ENCODE results near the gene NADSYN1.

NADSYN1 gene

DNA sequence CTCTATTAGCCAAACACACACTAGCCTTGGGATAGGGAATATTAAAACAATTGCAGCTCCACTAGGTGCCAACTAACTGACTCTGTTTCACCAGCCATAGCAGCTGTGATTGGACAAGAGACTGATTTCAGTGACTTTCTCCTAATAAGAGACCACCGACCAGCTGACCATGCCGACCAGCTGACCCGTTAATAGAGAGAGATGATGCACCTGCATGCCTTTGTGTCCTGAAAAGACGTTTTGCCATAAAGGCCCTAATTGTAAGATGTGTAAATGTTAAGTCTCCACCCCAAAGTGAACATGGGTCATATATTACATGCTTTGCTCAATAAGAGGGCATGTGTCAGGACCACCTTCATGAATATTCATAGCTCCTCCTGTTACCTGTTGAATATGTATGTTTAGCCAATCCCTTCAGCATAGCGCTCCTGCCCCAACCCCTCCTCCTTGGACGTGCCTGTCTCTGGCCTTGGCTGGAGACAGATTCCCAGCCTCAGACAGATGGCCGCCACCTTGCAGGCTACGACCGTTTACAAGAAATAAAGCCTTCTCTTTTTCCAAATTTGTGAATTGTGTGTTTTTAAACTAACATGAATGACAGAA is 1.3 kb upstream of the NADSYN1 start:
- no peak for DNase-seq (ENCODE audit: low read depth in 2 of 2)

DNA sequence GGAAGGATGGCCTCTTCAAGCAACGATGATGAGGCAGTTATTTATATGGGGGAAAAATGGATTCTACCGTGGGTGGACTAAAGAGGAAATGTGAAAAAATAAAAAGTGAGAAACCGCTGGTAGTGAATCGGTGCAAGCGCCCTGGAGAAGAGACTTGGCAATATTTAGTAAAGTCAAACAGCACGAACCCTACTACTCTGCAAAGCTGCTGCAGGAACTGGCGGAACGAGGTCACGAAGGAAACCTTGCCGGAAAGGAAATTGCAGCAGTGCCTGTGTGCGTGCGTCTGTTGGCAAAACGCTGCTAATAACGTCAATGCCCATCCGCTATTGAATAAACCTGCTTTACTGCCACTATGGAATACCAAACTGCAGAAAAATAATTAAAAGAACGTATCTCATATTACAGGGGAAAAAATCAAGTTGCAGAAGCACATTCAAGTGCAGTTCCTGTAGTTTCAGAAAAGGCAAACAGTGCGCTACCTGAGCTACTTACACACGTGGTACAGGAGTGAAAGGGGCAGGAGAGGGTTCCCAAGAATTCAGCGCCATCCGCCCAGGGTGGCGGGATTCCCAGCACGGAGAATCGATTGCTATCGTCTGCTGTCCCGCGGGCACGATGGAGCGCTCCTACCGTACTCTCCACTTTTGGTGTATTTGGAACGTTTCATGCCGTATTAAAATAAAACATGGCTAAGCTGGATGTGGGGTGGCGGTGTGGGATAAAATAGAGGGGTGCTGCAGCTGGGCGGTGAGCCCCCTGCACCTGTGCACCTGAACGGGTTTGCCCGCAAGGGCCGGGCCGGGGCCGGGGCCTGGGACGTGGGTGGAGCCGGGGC is 585 bp upstream of the NADSYN1 start:
- DNase-seq (ENCODE audit: low read depth in 2 of 2) = peak; percentile 32

DNA sequence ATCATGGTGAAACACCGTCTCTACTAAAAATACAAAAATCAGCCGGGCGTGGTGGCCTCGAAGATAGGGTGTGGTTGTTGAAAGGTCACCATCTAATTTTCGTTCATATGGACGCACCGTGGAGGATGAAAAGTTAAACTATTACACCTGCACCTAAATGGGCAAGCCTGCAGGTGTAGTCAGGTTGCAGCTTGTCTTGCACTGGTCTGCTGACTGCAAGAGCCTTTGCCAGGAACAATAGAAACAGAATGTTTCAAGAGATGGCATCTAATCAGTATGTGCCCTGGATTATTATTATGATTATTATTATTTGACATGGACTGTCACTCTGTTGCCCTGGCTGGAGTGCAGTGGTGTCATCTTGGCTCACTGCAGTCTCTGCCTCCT is 908 bp downstream of the NADSYN1 start:
- DNase-seq (ENCODE audit: low read depth in 2 of 2) = no peak

DNA sequence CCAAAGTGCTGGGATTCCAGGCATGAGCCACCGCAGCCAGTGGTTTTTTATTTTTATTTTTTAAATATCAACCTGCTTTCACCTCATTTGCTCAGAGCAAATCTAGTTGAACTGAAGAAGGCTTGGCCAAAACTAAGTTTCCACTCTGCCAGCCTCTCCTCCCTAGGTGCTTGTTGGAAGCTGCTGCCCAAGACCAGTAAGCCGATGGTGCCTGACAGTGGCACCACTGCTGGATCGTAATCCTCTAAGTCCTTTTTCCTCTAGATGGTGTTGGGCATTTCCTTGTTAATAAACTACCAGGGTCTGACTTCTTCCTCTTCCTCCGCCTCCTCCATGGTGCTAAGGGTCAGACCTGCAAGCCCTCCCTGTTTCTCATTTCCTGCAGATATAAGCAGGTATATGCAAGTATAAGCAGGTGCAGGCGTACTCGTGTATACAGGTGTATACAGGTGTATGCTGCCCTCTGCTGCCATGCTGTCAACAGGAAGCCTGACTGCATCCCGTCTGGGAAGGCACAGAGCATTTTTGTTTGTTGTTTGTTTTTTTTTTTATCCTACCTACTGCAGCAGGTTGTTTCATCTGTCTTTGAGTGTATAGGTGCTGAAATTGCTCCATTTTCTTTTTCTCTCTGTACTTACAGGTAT is 1.6 kb downstream of the NADSYN1 start:
- no peak for DNase-seq (ENCODE audit: low read depth in 2 of 2)

DNA sequence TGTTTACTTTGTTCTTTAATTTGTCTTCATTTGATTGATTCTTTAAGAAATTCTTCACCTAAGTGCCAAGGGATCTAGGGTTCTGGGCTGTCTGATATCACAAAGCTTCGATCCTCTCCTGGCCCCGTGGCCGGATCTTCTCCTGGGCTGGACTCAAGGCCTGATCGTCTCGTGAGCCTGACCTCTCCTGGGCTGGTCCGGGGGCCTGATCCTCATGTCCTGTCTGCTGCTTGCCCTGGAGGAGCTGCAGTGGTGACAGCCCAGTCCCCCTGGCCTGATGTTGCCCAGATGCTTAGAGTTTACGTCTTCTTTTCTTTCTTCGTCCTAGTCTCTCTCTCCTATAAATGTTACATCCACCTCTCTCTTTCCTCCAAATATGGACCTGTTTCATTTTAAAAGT is 3.3 kb downstream of the NADSYN1 start:
- no peak for DNase-seq (ENCODE audit: low read depth in 2 of 2)

DNA sequence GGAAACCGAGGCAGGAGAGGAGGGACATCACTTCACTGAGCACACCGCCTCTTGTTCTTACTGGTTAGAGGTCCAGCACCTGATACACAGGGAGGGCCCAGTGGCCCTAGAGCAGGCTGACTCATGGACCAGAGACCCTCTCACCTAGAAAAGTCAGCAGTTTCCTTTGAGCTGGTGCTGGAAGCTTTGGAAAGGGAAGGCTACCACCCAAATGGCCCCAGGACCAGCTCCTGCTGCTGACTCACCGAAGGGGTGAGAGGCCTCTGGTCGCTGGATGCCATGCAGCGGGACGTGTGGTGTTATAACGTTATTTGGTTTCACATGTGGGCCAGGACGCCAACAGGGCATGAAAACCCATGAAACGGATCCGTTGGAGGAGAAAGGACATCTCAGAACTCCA is 3.8 kb downstream of the NADSYN1 start:
- DNase-seq (ENCODE audit: low read depth in 2 of 2) = no peak

DNA sequence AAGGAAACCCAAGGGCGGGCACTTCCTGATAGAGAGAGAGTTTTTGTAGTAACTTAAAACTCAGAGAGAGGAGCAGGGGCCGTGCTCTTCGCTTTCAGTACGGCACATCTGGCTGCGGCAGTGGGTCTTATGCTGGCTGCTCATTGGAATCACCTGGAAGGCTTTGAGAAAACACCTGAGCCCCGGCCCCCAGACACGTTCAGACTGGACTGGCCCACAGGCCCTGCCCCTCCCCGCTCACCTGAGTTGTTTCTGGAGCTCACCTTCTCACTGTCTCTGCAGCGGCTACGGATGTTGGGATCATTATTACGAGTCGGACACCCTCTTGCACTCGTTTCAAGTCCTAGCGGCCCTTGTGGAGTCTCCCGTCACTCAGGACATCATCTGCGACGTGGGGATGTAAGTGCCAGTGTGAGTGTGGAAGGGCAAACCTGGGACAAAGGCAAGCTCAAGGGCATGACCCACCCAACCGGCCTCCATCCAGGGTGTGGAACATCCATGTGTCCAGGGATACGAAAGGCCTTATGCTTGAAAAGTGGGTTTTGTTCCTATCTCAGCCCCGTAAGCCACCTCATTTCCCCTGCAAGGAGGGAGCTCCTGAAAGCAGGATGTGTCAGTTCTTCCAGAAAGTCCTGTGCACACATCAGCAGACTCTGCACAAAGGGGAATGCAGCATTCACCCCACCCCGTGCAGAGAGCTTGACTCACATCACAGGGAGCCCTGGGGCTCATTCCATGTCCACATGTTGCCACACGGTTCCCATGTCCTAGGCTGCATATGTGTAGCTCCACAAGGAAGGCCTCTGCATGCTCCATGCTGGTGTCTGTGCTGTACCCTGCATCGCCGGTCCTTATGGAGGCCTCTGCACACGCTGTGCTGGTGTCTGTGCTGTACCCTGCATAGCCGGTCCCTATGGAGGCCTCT is 5.4 kb downstream of the NADSYN1 start:
- DNase-seq (ENCODE audit: low read depth in 2 of 2) = no peak

DNA sequence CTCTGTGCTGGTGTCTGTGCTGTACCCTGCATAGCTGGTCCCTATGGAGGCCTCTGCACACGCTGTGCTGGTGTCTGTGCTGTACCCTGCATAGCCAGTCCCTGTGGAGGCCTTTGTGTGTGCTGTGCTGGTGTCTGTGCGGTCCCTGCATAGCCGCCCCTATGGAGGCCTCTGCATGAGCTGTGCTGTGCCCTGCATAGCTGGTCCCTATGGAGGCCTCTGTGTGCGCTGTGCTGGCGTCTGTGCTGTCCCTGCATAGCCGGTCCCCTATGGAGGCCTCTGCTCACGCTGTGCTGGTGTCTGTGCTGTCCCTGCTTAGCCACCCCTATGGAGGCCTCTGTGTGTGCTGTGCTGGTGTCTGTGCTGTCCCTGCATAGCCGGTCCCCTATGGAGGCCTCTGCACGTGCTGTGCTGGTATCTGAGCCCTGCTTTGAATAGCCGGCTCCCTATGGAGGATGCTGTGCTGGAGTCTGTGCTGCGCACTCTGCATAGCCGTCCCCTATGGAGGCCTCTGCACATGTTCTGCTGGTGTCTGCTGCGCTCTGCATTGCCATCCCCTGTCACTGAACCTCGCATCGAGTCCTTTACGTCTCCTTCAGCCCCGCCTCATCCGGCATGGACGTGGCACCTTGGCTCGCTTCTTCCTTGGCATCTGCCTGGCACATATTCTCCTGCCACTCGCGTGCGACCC is 6.2 kb downstream of the NADSYN1 start:
- no peak for DNase-seq (ENCODE audit: low read depth in 2 of 2)

DNA sequence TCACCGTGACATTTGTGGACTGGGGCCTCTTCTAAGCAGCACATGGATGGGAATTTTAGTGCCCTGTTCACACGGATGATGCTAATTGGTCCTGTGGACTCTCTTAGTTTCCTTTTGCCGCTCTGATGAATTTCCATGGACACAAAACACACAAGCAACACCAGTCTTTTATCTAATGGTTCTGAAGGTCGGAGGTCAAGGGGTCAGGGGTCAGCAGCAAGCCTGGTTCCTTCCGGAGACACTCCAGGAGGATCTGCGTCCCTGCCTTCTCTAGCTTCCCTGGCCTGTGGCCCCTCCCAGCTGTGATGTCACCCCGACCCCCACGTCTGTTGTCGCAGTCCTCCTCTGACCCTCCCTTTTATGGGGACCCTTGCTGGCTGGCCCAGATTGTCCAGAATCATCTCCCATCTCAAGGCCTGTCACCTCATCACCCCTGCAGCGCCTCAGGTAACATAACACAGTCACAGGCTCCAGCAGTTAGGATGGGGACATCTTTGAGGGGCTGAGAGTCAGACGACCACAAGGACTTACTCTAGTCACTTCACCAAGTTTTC is 6.8 kb downstream of the NADSYN1 start:
- DNase-seq (ENCODE audit: low read depth in 2 of 2) = no peak

DNA sequence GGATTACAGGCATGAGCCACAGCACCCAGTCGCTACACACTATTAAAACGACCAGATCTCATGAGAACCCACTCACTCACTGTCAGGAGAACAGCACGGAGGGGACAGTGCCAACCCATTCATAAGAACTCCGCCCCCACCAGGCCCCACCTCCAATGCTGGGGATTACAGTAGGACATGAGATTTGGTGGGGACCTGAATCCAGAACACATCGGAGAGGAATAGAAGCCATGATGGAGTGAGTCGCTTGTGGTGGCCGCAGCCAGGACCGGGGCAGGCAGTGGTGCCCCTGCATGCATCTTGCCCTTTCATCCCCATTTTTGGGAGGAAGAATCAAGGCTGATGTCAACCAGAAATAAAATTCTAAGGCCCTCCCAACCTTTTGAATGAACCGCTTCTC is 8.7 kb downstream of the NADSYN1 start:
- no peak for DNase-seq (ENCODE audit: low read depth in 2 of 2)

DNA sequence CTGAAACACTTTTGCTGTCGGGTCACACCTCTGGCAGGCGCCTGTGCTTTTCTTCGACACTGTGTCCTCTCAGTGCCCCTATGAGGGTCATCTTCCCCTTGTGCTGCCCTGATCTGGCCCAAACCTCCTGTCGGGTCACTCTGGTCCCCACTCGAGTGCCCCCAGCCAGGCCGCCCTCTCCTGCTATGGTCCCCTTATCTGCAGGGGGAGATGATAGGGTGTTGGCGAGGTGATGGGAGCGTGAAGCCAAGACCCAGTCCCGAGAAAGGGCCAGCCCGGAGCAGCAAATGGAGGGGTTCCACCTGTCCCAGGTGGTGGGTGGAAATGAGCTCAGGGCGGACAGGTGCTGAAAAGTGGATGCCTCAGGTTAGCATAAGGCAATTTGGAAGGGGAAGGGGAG is 9.7 kb downstream of the NADSYN1 start:
- no peak for DNase-seq (ENCODE audit: low read depth in 2 of 2)

DNA sequence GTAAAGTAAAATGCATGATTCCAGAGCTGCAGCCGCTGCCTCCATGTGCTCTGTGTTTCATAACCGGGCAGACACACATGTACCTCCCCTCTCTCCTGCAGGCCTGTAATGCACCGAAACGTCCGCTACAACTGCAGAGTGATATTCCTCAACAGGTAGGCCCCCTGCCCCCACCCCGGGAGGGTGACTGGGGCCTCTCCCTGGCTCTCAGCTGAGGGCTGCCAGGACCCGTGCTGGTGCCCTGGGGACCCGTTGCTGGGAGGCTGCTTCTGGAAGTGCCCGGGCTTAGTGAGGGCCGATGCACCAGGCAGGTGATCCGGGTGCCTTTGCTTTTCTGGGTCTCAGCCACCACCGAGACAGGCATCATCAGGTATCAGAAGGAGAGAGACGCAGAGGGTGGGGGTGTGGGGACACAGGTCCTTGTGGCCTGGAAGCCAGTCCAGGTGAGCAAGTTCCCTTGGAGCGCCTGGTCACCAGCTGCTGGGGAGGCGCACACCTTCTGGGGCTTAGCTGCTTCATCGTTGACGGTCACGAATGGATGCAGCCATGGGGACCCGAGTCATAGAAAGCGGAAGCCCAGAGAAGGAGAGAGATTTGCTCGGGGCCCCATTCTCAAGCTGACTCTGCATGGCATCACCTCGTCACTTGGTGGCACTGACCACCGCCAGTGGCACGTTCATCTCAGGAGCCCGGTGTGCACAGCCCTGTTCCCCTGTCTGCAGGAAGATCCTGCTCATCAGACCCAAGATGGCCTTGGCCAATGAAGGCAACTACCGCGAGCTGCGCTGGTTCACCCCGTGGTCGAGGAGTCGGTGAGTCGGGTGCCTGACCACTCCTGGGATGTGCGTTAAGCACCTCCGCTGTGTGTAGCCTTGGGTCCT is 10.6 kb downstream of the NADSYN1 start:
- no peak for DNase-seq (ENCODE audit: low read depth in 2 of 2)

DNA sequence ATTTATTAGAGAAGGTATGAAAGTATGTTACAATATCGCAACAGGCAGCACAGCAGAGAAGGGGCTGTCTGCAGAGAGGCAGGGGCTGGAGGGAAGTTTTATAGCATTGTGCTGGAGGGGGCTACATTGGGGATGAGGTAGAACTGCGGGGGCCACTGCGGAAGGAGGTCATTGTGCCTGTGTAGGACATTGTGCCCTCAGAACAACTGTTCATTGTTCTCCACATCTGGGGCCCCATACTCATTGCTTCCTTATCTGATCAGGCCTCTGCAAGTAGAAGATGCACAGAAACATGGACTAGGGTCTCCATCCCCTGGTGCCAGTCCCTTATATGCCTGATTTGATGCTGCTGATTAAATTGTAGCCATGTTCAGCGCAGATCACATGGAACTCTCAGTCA is 12.1 kb downstream of the NADSYN1 start:
- DNase-seq (ENCODE audit: low read depth in 2 of 2) = no peak

DNA sequence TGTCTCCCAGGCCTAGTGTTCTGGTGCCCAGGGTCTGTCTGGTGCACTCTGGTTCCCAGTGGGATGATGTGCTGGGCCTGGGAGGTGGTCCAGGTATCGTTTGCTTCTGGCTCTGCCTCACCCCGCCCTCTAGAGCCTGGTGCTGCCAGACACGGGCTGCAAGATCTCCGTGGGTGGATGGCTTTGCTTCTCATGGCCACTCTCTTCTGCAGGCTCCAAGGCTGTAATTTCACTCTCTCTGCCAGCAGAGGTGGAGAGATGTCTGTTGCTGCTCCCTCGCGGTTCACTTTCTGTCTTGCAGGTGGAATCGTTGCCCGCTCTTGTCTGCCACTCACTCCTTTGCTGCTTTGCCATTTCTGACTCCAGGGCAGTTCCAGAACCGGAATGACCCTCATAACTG is 13.4 kb downstream of the NADSYN1 start:
- no peak for DNase-seq (ENCODE audit: low read depth in 2 of 2)

DNA sequence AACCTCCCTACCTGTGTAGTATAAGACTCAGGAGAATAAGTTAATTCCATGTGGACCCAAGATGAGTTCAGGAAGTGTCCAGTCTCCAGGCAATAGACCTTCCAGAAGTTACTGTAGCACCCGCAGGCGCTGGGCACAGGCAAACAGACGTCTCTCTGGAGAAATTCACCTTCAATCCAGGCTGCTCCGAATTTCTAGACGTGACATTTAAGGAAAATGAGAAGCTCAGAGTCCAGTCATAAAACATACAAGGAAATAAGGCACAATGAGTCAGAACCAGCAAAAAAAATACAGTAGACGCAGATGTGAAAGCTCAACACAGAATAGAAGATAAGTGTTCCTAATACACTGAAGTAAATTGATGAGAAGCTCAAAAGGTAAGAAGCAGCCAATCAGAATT is 14.2 kb downstream of the NADSYN1 start:
- DNase-seq (ENCODE audit: low read depth in 2 of 2) = no peak

DNA sequence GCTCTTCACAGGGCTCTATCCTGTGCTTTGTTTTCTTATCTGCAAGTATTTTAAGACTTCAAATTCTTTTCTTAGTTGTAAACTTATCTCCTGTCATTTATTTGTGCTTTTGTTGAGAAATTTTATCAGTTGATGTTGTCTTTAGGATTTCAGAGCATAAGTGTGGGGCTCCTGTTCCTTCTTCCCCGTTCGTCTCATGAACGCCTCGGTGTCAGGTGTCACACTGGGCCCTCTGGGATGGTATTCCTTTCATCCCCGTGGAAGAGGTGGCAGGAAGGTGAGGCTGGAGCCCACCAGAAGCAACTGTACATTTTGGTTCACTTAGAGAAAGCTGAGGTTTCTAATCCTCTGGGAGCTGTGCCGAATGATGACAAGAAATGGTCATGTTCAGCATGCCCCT is 17.9 kb downstream of the NADSYN1 start:
- DNase-seq (ENCODE audit: low read depth in 2 of 2) = no peak

DNA sequence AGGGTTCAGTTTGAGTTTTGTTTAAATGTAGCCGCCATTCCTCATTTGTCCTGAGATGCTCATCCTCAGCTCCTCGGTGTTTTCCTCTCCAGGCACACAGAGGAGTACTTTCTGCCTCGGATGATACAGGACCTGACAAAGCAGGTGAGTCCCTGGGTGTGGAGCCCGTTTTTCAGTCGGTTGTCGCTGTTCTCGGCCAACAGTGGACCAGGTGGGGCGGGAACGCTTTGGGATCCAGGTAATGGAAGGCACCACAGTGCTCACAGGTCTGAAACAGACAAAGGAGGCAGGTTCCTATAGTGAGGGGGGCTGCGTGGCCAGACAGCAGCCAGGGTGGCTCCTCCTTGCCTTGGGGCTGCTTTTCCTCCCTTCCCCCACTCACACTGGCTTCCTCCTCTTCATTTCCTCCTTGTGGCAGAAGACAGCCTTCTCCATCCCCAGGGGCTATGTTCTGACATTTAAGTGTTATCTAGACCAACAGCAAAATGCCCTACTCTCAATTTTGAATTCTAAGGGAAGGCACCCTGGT is 19.4 kb downstream of the NADSYN1 start:
- DNase-seq (ENCODE audit: low read depth in 2 of 2) = no peak

DNA sequence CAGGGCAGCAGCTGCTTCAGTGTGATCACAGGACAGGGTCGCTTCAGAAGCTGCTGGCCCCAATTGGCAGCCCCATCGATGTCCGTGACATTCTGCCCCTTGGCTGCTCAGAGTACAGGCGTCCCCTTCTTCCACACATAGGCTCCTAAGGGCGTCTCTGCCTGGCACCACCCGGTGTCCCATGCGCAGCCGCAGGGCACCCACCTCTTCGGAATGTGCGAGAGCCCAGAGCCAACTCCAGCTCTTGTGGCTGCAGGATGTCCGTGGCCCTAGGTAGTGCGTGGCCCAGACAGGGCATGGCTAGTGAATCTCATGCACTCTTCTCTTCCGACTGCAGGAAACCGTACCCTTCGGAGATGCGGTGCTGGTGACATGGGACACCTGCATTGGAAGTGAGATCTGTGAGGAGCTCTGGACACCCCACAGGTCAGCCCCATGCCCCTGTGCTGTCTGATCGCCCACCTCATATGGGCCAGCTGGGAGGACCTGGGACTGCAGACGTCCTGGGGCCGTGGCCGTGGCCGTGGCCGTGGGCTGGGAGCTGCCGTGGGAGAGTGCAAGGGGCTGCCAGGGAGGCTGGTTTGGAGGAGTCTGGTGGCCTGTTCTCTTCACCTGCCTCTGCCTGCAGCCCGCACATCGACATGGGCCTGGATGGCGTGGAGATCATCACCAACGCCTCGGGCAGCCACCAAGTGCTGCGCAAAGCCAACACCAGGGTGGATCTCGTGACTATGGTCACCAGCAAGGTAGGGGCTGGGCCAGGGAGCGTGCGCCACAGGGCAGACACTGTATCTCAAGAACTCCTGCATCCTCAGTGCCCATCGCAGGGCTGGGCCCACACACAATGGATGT is 20.2 kb downstream of the NADSYN1 start:
- no peak for DNase-seq (ENCODE audit: low read depth in 2 of 2)

DNA sequence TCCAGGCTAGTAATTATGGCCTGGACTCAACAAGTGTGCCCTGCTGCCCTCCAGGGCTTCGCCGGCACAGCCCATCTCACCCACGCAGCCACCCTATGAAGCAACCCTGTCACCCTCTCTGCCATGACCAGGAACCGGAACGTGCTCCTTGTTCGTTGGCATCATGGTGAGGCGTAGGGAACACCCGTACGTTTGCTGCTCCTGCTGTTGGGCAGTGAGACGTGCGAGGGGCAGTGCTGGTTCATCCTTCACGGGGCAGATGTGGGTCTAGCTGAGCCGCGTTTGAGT is 20.7 kb downstream of the NADSYN1 start:
- no peak for DNase-seq (ENCODE audit: low read depth in 2 of 2)
